Tibial nerve (tissue), 4 donors: ENCODE data around the gene NFAT5.

Experiments used
- CTCF ChIP-seq, 5 experiments: fragments of 200-600 bp in 3 of 5; fragments of 450-650 bp in 2 of 5; sonication (generic) in 3 of 5; IDR thresholded peaks; one replicate each; pipeline ENCODE4 v1.5.1; 2016 to 2019; ENCODE audit warnings: antibody characterized with exemption in 5 of 5, mild to moderate bottlenecking in 3 of 5, moderate library complexity in 2 of 5
- EP300 ChIP-seq, 2 donors: sonication (generic); formaldehyde crosslinking; IDR thresholded peaks; one replicate each; pipeline ENCODE4 v1.6.1; 2017; ENCODE audit warnings: antibody characterized with exemption in 2 of 2, mild to moderate bottlenecking in 1 of 2
- POLR2A ChIP-seq, 2 donors: fragments of 450-650 bp; IDR thresholded peaks; one replicate each; pipeline ENCODE4 v1.6.1; 2017; ENCODE audit warnings: antibody characterized with exemption in 2 of 2, mild to moderate bottlenecking in 2 of 2, moderate library complexity in 2 of 2

- TF ChIP-seq POLR2A (IDR thresholded peaks at IDR 0.05) (no peak), CTCF (IDR thresholded peaks at IDR 0.05) (no peak), EP300 (IDR thresholded peaks at IDR 0.05) (no peak)
Measured at GRCh38 chr16:69590590-69590989, 24.8 kb downstream of the NFAT5 start.
